ENCODE results near the gene IQGAP2. TPM values are rescaled to one million over a fixed set of nuclear protein-coding genes. Genes with fewer than 3 reads are reported as not detected.

Gene IQGAP2
- total and polyA plus RNA-seq, 9 of the 15 experiments (the other 6 are each of a cell fraction or from before 2014, with no cell fraction given), result 8.7 to 23.2 (median 17.4) TPM

- 67% methylated on average over 5 of the region's 5 CpGs for WGBS (ENCODE audit: insufficient coverage, low coverage, missing lambda C conversion rate)
- FAIRE-seq (no peak), DNase-seq (ENCODE audit: extremely low read depth in 1 of 4, low spot score in 3 of 4) (no peak), ATAC-seq (no peak)
- no peak overlapping the region for H3K4me2 ChIP-seq (ENCODE audit: insufficient read depth, low read length)
- no peaks in the 10 kb centered on the region; the same call in 2 of the 3 replicates for H3K36me3 ChIP-seq (ENCODE audit: control insufficient read depth, insufficient read depth, low read length)
- ChIA-PET POLR2A (no interaction called here), CTCF (ENCODE audit: low intra/inter-chr PET ratio) (no interaction called here)
- BruUV-seq (replicated peaks), result no TSS peak
- H3K9me1 ChIP-seq (ENCODE audit: control insufficient read depth, insufficient read depth, low read length), result no peaks in the 10 kb centered on the region
- no peak overlapping the region for H2AFZ ChIP-seq (ENCODE audit: low read depth, low read length)
- H3K9me3 ChIP-seq (replicated peaks; ENCODE audit: control insufficient read depth, insufficient read depth, low read depth, low read length), result no peaks in the 10 kb centered on the region
- H3K4me1 ChIP-seq (replicated peaks in 1 of 2; ENCODE audit: control insufficient read depth in 2 of 2, insufficient read depth in 2 of 2, low read length in 2 of 2), result peaks cover 0 to 11% of the 10 kb centered on the region in 2 experiments; a peak in 3 of 5 replicates
- intact Hi-C loops (cut with micrococcal nuclease), result no loop called here
- H3K27ac ChIP-seq (ENCODE audit: extremely low read depth, low read depth, low read length), result 0 out of 3 replicates have a peak overlapping the region, but pooled peaks have one; percentile 8
- in situ Hi-C loops (cut with MboI), result no loop called here
- H3K79me2 ChIP-seq (ENCODE audit: control insufficient read depth, insufficient read depth, low read length), result no peaks in the 10 kb centered on the region
- no peak overlapping the region for H3K9ac ChIP-seq (ENCODE audit: insufficient read depth in 1 of 2, low read depth in 2 of 2, low read length in 2 of 2)
- H3K27me3 ChIP-seq (ENCODE audit: control insufficient read depth in 2 of 2, insufficient read depth in 2 of 2, low read length in 2 of 2), result no peaks in the 10 kb centered on the region
- no peak overlapping the region for H3K4me3 ChIP-seq
- no peaks in the 10 kb centered on the region for H4K20me1 ChIP-seq (replicated peaks; ENCODE audit: control insufficient read depth, insufficient read depth, low read length)
- TF ChIP-seq CBFA2T3 (IDR thresholded peaks at IDR 0.05), result 0 out of 2 replicates have a peak, but pooled peaks have one; percentile 12
- TF ChIP-seq, protein P1, sequence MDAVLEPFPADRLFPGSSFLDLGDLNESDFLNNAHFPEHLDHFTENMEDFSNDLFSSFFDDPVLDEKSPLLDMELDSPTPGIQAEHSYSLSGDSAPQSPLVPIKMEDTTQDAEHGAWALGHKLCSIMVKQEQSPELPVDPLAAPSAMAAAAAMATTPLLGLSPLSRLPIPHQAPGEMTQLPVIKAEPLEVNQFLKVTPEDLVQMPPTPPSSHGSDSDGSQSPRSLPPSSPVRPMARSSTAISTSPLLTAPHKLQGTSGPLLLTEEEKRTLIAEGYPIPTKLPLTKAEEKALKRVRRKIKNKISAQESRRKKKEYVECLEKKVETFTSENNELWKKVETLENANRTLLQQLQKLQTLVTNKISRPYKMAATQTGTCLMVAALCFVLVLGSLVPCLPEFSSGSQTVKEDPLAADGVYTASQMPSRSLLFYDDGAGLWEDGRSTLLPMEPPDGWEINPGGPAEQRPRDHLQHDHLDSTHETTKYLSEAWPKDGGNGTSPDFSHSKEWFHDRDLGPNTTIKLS (IDR thresholded peaks at IDR 0.05; ENCODE audit: borderline replicate concordance, low read depth), result no peak
- TF ChIP-seq MGA (IDR thresholded peaks at IDR 0.05), result no peak
- TF ChIP-seq ZNF324 (CRISPR knock-in tag; IDR thresholded peaks at IDR 0.05), result no peak
- TF ChIP-seq C11orf30 (IDR thresholded peaks at IDR 0.05; ENCODE audit: low read depth), result peak; percentile 39
- TF ChIP-seq HDAC1 (IDR thresholded peaks at IDR 0.05), result no peak
- no peak for TF ChIP-seq NCOR1 (IDR thresholded peaks at IDR 0.05)
- no peak for TF ChIP-seq ESRRB (CRISPR knock-in tag; IDR thresholded peaks at IDR 0.05; ENCODE audit: borderline replicate concordance)
- peak; percentile 56 for TF ChIP-seq ZNF316 (IDR thresholded peaks at IDR 0.05)
- peak; percentile 47; the same call in 1 of the 2 replicates for TF ChIP-seq TCF3 (CRISPR knock-in tag; IDR thresholded peaks at IDR 0.05)
Observed at GRCh38 chr5:76697670-76698069, 294.6 kb downstream of the IQGAP2 start.
